Aorta (tissue), 5 donors: Measurements from ENCODE around the gene FOXJ2. TPM values are rescaled to one million over a fixed set of nuclear protein-coding genes. Genes with fewer than 3 reads are reported as not detected.
A peak's percentile ranks its signal among the peaks of the same experiment; 100 is the strongest.

Source experiments
- ATAC-seq: fragments of 200-7000 bp; cut with Tn5 transposase; one replicate; pipeline ENCODE4 v1.9.1; 2022; ENCODE audit warnings: moderate library complexity; ENCODE audit not compliant: low FRiP score
- DNase-seq, 2 donors: peaks; one replicate each; pipeline ENCODE4 v3.0.0-alpha.2; 2020
- H3K27ac ChIP-seq, 2 donors: one replicate each; pipeline ENCODE4 v1.5.1; 2013; ENCODE audit warnings: low read length in 2 of 2, mild to moderate bottlenecking in 2 of 2, moderate library complexity in 2 of 2, control low read depth in 1 of 2, inconsistent platforms in 1 of 2, low read depth in 1 of 2
- H3K27me3 ChIP-seq, 2 donors: one replicate each; pipeline ENCODE4 v1.6.1; 2013; ENCODE audit warnings: control low read depth in 1 of 2, low read length in 1 of 2, mild to moderate bottlenecking in 1 of 2, moderate library complexity in 1 of 2; ENCODE audit not compliant: insufficient read depth in 2 of 2, control insufficient read depth in 1 of 2
- H3K36me3 ChIP-seq, 2 donors: one replicate each; pipeline ENCODE4 v1.6.1; 2013; ENCODE audit warnings: control low read depth in 1 of 2, low read length in 1 of 2, mild to moderate bottlenecking in 1 of 2; ENCODE audit not compliant: insufficient read depth in 2 of 2, control insufficient read depth in 1 of 2
- H3K4me1 ChIP-seq, 2 donors: one replicate each; pipeline ENCODE4 v1.6.1; 2013; ENCODE audit warnings: low read length in 2 of 2, control low read depth in 1 of 2, mild to moderate bottlenecking in 1 of 2, moderate library complexity in 1 of 2; ENCODE audit not compliant: insufficient read depth in 2 of 2, control insufficient read depth in 1 of 2
- H3K4me3 ChIP-seq, 2 donors: one replicate each; pipeline ENCODE4 v1.5.1; 2013; ENCODE audit warnings: low read length in 2 of 2, control low read depth in 1 of 2, mild to moderate bottlenecking in 1 of 2
- H3K9me3 ChIP-seq: one replicate; pipeline ENCODE4 v1.6.1; 2013; ENCODE audit warnings: mild to moderate bottlenecking, low read length; ENCODE audit not compliant: control insufficient read depth
- WGBS, 2 donors: extraction: QIAGEN DNeasy Blood & Tissue Kit; methylation state at CpG; one replicate each; pipeline ENCODE4 v1.1.7; 2013; 5-methylcytosine and 5-hydroxymethylcytosine counted together
- intact Hi-C, 2 donors: fragments of 100-400 bp; cut with DNase I; formaldehyde crosslinking; loops; one replicate each; pipeline versions ENCODE4 v1.14.2 to v1.15.0; 2022
- polyA plus RNA-seq, 2 donors: library from polyadenylated mRNA; stranded (reverse); fragments of 200-250 nt; gene quantifications; one replicate each; pipeline ENCODE4 v1.2.3, GENCODE V29; 2013
- total RNA-seq, 2 donors: library from RNA; stranded (reverse); fragmentation: NEBNext Ultra II Directional; extraction: Animal tissue kit (Norgen Biotek cat#: 25700); gene quantifications; one replicate each; pipeline ENCODE4 v1.2.1, GENCODE V29; 2021
- donor health status: healthy with polysubstance abuse.
- donor health status: Bipolar disorder and iron deficiency.
- donor health status: DM: no; HTN: no; CAD: no.
- donor health status: DM: no; HTN: no; CAD: no.
- donor health status: DM: yes; HTN: yes; CAD: no.

The FOXJ2 gene
- total and polyA plus RNA-seq, 4 donors = 6.0 to 32.1 (median 21.0) TPM

DNA sequence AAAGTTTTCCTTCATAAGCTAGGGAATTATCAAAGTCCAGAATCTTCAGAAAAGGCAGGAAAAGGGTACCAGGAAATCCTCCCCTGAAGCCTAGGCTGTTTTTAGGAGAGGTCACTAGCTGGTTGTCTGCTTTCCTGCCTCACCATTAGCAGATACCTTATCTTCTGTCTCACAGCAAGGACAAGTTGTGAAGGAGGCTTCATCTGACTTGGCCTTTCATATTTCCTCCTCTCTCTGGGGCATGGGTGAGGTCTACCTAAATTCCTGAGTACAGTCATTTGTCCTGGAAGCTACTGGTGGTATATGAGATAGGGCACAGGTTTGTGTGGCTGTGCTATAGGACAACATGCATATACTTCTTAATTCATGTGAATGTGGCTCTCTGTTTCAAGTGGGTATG is 2.3 kb downstream of the FOXJ2 start:
- DNase-seq (no peak), ATAC-seq (no peak)
- Histone ChIP-seq H3K9me3 (no peaks in the 10 kb centered on the region), H3K4me3 (peak overlapping the region; percentile 35 to 99), H3K27ac (peak overlapping the region; percentile 41 to 85), H3K27me3 (no peaks in the 10 kb centered on the region), H3K36me3 (peaks cover 0 to 1% of the 10 kb centered on the region in 2 donors), H3K4me1 (peaks cover 2 to 13% of the 10 kb centered on the region in 2 donors)
- intact Hi-C loops = loop anchor here in 1 of 2 donors (5.0 kb wide), 2 partner anchors 47 to 667 kb away; partner anchors contain the start of gene NECAP1

DNA sequence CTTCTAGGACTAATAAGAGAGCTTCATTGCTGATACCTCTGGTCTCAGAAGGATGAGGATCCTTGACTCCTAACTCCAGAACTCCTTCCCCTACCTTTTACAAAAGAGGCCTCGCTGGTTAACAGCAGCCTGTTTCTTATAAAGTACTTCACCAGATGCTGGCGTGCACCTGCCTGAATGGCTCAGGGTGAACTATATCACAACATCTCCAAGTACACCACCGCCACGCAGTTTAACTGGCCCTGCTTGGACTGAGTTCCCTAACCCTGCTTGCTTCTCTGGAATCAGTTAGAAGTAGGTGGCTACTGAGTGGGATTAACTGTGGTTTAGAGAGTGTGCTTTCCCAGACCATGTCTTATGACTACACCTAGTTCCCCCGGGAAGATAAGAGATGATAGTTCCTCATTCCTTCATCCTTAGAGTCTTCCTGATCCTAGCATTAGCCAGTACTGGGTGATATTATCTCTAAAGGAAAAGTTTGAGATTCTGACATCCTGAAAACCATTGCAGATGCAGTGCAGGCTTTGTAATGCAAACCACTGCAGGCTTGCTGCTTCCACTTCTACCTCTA is 3.0 kb downstream of the FOXJ2 start:
- Histone ChIP-seq H3K36me3 (peaks cover 0 to 2% of the 10 kb centered on the region in 2 donors), H3K9me3 (no peaks in the 10 kb centered on the region), H3K4me1 (peaks cover 2 to 13% of the 10 kb centered on the region in 2 donors), H3K4me3 (peak overlapping the region; percentile 3 to 99), H3K27ac (peak overlapping the region; percentile 41 to 47), H3K27me3 (no peaks in the 10 kb centered on the region)
- ATAC-seq (no peak), DNase-seq (peak in 1 of 2 donors; percentile 48)
- 38 to 40% methylated on average over 5 of the region's 5 CpGs for WGBS, 2 donors
- intact Hi-C loops = loop anchor here in 1 of 2 donors (5.0 kb wide), 1 partner anchor 47 kb away; the partner anchor contains the start of gene NECAP1

DNA sequence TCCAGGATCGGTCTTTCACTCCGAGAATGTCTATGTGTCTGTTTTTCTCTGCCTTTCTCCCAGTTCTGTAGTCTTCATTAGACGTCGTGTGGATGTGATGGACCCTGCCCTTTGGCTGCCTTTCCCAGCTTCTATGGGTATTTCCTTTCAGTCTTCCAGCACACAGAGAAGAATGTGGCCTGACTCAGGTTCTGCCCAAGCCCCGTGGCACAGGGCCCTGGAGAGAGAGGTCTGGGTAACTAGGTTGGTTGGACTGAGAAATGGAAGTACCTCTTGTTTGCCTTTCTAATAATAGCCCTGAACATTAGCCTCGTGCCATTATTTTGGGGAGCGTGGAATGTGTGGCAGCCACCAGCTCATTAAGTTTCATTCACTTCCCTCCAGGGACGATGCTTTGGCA is 3.8 kb downstream of the FOXJ2 start:
- Histone ChIP-seq H3K27me3 (no peaks in the 10 kb centered on the region), H3K36me3 (peaks cover 0 to 2% of the 10 kb centered on the region in 2 donors), H3K9me3 (no peaks in the 10 kb centered on the region), H3K4me1 (peaks cover 2 to 13% of the 10 kb centered on the region in 2 donors), H3K4me3 (no peak overlapping the region), H3K27ac (peak overlapping the region; percentile 65 to 80)
- intact Hi-C loops = loop anchor here in 1 of 2 donors (5.0 kb wide), 1 partner anchor 46 kb away; the partner anchor contains the start of gene NECAP1
- peak; percentile 81 to 82 for DNase-seq
- 9 to 16% methylated on average over 8 of the region's 8 CpGs for WGBS, 2 donors
- no peak for ATAC-seq

DNA sequence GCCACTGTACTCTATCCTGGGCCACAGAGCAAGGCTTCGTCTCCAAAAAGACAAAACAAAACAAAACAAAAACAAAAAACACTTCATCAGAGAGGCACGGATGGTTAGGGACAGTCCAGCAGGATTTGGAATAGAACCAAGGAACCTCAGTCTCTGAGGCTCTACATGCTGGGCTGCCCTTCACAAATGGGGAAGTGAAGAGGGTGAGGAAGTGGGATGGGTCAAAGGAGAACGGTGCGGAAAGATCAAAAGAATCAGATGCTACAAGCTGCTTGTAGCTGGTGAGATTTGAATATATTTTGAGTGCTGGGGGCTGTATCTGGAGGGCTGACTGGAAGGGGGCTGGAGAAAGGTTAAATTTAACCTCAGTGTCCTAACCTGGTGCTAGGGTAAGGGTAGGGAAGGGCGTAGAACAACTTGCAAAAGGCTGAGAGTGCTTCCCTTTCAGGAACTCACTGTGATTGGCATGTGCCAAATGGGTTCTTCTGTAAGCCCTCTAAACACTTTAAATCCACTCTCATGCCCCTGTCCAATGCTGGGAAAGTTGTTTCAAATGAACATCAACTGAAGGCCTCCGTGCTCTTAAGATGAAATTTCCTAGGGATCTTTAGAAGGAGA is 4.6 kb downstream of the FOXJ2 start:
- WGBS, 2 donors = 48 to 53% methylated on average over 6 of the region's 6 CpGs
- ATAC-seq = no peak
- DNase-seq = no peak
- Histone ChIP-seq H3K4me1 (peaks cover 2 to 13% of the 10 kb centered on the region in 2 donors), H3K27ac (peak overlapping the region in 1 of 2 donors; percentile 61), H3K27me3 (no peaks in the 10 kb centered on the region), H3K4me3 (no peak overlapping the region), H3K36me3 (peaks cover 0 to 2% of the 10 kb centered on the region in 2 donors), H3K9me3 (no peaks in the 10 kb centered on the region)
- intact Hi-C loops = loop anchor here in 1 of 2 donors (5.0 kb wide), 1 partner anchor 45 kb away; the partner anchor contains the start of gene NECAP1

DNA sequence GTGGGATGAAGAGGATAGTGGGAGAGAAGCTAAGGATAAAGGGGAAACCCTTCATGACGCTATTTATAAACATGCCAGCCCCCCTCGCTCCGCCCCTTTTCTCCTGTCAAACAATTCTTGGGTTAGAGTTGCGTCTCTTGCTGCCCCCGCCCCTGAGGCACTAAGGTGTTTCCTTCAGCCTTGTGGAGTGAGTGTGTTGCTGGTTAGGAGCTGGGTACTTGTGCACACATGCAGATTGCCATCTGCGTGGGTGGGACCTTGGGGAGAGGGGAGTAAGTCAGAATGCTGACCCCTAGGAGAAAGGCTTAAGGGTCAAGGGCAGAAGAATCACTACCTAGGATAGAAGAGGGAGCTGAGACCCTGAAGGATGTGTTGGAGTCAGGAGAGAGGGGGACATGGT is 5.4 kb downstream of the FOXJ2 start:
- peak overlapping the region in 1 of 2 donors; percentile 46 for H3K27ac ChIP-seq
- H3K36me3 ChIP-seq = peaks cover 0 to 2% of the 10 kb centered on the region in 2 donors
- no peak for DNase-seq
- no peaks in the 10 kb centered on the region for H3K27me3 ChIP-seq
- WGBS, 2 donors = 40 to 54% methylated on average over 6 of the region's 6 CpGs
- no peak for ATAC-seq
- intact Hi-C loops = loop anchor here (2.0 to 5.0 kb wide), 2 partner anchors 44 to 45 kb away; partner anchors contain the start of gene NECAP1 (in 2 of the 2)
- peaks cover 2 to 13% of the 10 kb centered on the region in 2 donors for H3K4me1 ChIP-seq
- no peaks in the 10 kb centered on the region for H3K9me3 ChIP-seq
- no peak overlapping the region for H3K4me3 ChIP-seq

DNA sequence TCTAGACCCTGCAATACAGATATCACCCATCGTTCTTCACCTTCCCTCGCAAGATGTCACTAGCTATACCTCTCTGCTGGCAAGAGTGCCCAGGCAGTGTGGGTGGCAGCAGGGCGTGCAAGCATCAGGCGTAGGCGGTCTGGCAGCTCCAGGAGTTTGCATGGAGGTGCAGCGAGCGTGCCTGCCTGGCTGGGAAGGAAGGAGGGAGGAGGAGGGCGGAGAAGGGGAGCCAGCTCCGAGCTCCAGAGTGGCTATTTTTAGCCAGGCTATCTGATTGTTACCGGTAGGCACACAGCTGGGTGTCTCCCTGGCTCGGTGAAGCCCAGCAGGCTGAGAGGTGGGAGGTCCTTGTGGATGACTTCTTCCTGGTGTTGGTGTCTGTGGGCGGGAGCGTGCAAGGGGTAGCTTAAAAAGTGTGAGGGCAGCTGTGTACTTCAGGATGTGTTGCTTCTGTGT is 6.2 kb downstream of the FOXJ2 start:
- intact Hi-C loops = loop anchor here (2.0 to 5.0 kb wide), 2 partner anchors 44 kb away; partner anchors contain the start of gene NECAP1 (in 2 of the 2)
- H3K27me3 ChIP-seq = no peaks in the 10 kb centered on the region
- peak overlapping the region in 1 of 2 donors; percentile 46 for H3K27ac ChIP-seq
- H3K9me3 ChIP-seq = no peaks in the 10 kb centered on the region
- WGBS, 2 donors = 2 to 3% methylated on average over 13 of the region's 13 CpGs
- DNase-seq (peak; percentile 75 to 82), ATAC-seq (peak; percentile 76)
- H3K4me1 ChIP-seq = peaks cover 2 to 13% of the 10 kb centered on the region in 2 donors
- H3K36me3 ChIP-seq = peaks cover 4 to 5% of the 10 kb centered on the region in 2 donors
- no peak overlapping the region for H3K4me3 ChIP-seq

DNA sequence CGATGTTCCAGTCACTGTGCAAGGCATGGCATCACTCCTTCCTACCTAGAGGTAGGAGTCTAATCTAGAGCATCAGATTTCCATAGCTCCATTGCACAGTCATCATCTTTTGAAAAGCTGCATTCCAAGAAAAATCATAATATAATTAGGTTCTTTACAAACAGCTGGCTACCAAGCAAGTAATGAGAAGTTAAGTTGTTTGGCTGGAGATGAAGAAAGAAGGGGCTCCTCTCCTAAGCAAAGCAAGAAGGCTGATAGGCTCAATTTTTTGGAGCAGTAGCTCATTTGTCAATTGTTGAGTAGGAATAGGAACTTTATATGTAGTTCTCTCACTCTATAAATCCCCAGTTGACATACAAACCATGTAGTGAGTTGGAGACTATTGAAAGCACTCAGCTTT is 8.3 kb downstream of the FOXJ2 start:
- Histone ChIP-seq H3K27ac (no peak overlapping the region), H3K4me1 (peaks cover 2 to 10% of the 10 kb centered on the region in 2 donors), H3K4me3 (no peak overlapping the region), H3K27me3 (no peaks in the 10 kb centered on the region), H3K36me3 (peaks cover 8 to 11% of the 10 kb centered on the region in 2 donors), H3K9me3 (no peaks in the 10 kb centered on the region)
- 83 to 87% methylated on average over 1 of the region's 1 CpG for WGBS, 2 donors
- no peak for DNase-seq
- no peak for ATAC-seq
- intact Hi-C loops = no loop called here

DNA sequence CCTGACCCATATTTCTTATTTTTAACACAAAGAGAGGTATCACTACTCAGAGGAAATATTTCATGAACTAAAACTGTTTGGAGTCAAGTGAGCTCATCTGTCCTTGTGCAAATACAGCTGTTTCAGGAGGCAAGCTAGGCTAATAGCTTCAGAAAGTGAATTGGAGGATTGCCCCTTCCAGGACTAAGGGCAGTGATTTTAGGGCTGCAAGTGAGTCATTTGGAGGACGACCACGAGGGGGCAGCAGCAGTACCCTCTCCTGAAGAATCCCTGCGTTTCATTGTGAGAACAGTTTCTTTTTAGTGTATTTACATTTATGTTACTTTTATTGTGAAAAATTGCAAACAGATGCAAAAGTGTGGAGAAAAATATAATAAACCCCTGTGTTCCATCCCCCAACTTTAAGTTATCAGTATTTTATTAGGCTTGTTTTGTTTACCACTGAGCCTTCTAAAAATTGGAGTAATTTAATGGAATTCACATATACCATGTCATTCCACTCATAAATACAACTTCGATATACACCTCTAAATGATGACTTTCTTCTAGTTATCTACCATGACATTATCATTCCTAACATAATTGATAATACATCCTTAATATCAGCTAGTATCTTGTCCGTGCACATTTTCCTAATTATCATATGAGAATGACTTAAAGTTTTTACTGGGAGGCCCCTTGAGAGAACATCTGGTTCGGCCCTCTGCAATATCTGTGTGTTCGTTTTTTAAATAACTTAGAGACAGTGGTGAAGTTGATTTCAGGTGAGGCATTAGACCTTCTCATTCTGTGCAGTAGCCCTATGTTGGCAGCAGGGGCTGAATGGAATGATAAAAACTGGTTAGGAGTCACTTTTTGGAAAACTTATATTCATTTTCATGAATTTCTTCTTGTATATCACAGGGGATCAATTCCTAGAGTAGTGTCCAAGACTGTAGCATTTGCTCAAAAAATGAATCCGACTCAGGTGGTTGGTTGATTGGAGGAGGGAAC is 13.7 kb downstream of the FOXJ2 start:
- Histone ChIP-seq H3K9me3 (no peaks in the 10 kb centered on the region), H3K4me1 (no peaks in the 10 kb centered on the region), H3K36me3 (peaks cover 14 to 16% of the 10 kb centered on the region in 2 donors), H3K4me3 (no peak overlapping the region), H3K27ac (peak overlapping the region in 1 of 2 donors; percentile 2), H3K27me3 (no peaks in the 10 kb centered on the region)
- WGBS, 2 donors = 44 to 46% methylated on average over 8 of the region's 8 CpGs
- ATAC-seq = peak; percentile 72
- peak; percentile 86 to 93 for DNase-seq
- intact Hi-C loops = no loop called here
